Astrocyte of the cerebellum (primary cell): Measurements from ENCODE around the gene EYS.

ENCODE experiments used
- DNase-seq: peaks from one replicate; pipeline ENCODE4 v3.0.0-alpha.2; 2011; ENCODE audit warnings: low read depth
- H3K4me3 ChIP-seq: 2 replicates; pipeline ENCODE4 v1.5.1; 2011; ENCODE audit warnings: mild to moderate bottlenecking, low read depth, low read length, moderate library complexity
- CTCF ChIP-seq: IDR thresholded peaks from 2 replicates; pipeline ENCODE4 v1.5.1; 2012; ENCODE audit warnings: low read length, low read depth, moderate library complexity, mild to moderate bottlenecking; ENCODE audit errors: missing control alignments
- in situ Hi-C: cut with HindIII; loops from 2 replicates; pipeline ENCODE4 v1.10.0; 2017; ENCODE audit warnings: low sequenced_read_pairs

The EYS gene

GRCh38 chr6:63676412-63677114, 2030.5 kb downstream of the EYS start:
- no peak overlapping the region for H3K4me3 ChIP-seq
- DNase-seq = no peak
- in situ Hi-C loops = no loop called here
- TF ChIP-seq CTCF = no peak

GRCh38 chr6:63675138-63675537, 2031.9 kb downstream of the EYS start:
- no peak overlapping the region for H3K4me3 ChIP-seq
- in situ Hi-C loops = no loop called here
- no peak for DNase-seq
- no peak for TF ChIP-seq CTCF

GRCh38 chr6:63674635-63675034, 2032.4 kb downstream of the EYS start:
- DNase-seq = no peak
- H3K4me3 ChIP-seq = no peak overlapping the region
- in situ Hi-C loops = no loop called here
- TF ChIP-seq CTCF = no peak

- no peak overlapping the region for H3K4me3 ChIP-seq
- TF ChIP-seq CTCF = no peak
- in situ Hi-C loops = no loop called here
- DNase-seq = no peak
Observed at GRCh38 chr6:63673692-63674091, 2033.3 kb downstream of the EYS start.

- TF ChIP-seq CTCF = no peak
- no peak overlapping the region for H3K4me3 ChIP-seq
- DNase-seq = no peak
- in situ Hi-C loops = no loop called here
Observed at GRCh38 chr6:63672582-63673129, 2034.4 kb downstream of the EYS start.

- no peak overlapping the region for H3K4me3 ChIP-seq
- no peak for TF ChIP-seq CTCF
- in situ Hi-C loops = no loop called here
- no peak for DNase-seq
Observed at GRCh38 chr6:63671098-63671754, 2035.8 kb downstream of the EYS start.
